ENCODE measurements around the gene USP24.

USP24 gene, protein sequence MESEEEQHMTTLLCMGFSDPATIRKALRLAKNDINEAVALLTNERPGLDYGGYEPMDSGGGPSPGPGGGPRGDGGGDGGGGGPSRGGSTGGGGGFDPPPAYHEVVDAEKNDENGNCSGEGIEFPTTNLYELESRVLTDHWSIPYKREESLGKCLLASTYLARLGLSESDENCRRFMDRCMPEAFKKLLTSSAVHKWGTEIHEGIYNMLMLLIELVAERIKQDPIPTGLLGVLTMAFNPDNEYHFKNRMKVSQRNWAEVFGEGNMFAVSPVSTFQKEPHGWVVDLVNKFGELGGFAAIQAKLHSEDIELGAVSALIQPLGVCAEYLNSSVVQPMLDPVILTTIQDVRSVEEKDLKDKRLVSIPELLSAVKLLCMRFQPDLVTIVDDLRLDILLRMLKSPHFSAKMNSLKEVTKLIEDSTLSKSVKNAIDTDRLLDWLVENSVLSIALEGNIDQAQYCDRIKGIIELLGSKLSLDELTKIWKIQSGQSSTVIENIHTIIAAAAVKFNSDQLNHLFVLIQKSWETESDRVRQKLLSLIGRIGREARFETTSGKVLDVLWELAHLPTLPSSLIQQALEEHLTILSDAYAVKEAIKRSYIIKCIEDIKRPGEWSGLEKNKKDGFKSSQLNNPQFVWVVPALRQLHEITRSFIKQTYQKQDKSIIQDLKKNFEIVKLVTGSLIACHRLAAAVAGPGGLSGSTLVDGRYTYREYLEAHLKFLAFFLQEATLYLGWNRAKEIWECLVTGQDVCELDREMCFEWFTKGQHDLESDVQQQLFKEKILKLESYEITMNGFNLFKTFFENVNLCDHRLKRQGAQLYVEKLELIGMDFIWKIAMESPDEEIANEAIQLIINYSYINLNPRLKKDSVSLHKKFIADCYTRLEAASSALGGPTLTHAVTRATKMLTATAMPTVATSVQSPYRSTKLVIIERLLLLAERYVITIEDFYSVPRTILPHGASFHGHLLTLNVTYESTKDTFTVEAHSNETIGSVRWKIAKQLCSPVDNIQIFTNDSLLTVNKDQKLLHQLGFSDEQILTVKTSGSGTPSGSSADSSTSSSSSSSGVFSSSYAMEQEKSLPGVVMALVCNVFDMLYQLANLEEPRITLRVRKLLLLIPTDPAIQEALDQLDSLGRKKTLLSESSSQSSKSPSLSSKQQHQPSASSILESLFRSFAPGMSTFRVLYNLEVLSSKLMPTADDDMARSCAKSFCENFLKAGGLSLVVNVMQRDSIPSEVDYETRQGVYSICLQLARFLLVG (N-terminal part only)

GRCh38 chr1:55215194-55216021 lies at the start of gene USP24:
TSS of gene USP24 (minus strand) at chr1:55215364. CDS start at chr1:55215113, 251 bp downstream.
- DNase-seq (ENCODE audit: low read depth, low spot score), result peak; percentile 64

DNA sequence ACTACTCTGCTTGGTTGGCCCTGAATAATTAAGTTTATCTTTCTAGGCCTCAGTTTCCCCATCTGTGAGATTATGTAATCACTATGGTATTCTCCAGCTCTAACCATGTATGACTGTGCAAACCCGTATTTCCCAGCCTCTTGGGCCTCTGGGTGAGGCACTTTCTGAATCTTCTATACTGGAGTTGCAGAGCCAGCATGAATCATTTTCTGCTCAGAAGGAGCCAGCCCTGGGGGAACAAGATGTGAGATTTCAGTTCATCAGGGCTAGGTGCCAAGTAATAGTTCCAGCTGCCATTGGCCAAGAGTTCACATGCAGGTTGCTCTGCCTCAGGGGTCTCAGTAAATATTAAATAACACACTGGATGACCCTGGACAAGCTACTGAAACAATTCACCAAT lies 47.7 kb upstream of the USP24 start:
- no peak for DNase-seq (ENCODE audit: low read depth, low spot score)

DNA sequence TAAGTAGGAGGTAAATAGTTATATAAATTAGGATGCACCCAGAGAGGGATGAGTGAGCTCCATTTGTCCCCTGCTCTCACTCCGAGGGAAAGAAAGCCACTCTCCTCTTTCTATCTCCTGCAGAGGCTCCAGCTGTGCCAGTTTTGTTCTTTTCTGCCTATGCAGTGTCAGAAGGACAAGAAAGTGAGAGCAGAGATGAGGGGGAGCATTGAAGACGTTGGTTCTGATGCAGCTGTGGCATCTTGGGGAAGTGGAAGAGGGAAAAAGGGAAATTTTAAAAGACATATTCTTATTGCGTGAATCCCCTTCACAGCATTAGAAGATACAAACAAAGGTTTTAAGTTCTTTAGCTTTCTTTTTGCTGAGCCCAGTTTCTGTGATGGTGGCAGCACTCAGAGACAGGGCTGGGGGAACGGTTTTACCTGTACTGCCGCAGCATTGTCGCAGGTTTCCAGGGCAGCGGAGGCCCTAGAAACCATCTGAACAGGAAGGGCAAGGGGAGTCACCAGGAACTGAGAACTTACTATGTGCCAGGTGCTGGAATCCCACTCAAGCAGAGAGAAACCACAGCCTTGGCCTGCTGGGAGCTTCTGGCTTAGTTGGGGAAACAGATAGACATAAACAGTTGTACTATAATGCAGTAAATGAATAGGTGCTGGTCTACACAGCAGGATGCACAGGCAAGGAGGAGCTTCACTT lies 44.9 kb upstream of the USP24 start:
- no peak for DNase-seq (ENCODE audit: low read depth, low spot score)

DNA sequence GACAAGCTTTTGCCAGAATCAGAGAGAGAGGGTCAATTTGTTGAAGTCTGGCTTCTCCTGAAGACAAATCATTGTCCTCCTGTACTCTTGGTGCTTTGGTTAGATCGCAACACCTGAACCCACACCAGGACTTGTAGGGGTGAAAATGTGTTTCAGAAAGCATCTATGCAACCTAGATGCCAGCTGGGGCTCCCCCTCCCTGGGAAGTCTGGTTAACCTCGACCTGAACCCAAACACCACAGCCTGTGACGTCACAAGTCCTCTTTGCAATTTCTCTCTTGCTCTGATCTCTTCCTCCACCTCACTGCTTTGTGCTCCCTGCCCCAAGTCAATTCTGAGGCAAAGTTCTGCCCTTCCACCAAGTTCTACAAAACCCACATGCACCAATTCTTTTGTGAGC lies 42.8 kb upstream of the USP24 start:
- no peak for DNase-seq (ENCODE audit: low read depth, low spot score)

DNA sequence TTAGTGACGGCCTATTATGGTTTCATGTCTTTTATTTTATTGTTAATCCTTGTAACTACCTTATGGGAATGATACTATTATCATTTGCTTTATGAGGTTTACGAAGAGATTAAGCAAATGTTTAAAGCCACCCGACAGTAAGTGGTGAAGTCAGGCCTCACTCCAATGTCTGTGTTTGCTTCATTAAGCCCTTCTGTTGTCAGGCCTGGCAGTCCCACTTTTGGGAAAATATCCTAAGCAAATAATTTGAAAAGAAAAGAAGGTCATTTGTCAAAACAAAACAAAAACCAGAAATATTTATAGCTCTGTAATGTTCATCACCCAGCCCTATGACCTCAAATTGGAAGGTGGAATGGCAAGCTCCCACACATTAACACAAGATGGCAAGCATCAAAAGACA lies 40.7 kb upstream of the USP24 start:
- no peak for DNase-seq (ENCODE audit: low read depth, low spot score)

- no peak for DNase-seq (ENCODE audit: low read depth, low spot score)
Observed at GRCh38 chr1:55252942-55253589, 37.9 kb upstream of the USP24 start.

GRCh38 chr1:55250399-55251075 lies 35.4 kb upstream of the USP24 start:
- DNase-seq (ENCODE audit: low read depth, low spot score), result no peak

DNA sequence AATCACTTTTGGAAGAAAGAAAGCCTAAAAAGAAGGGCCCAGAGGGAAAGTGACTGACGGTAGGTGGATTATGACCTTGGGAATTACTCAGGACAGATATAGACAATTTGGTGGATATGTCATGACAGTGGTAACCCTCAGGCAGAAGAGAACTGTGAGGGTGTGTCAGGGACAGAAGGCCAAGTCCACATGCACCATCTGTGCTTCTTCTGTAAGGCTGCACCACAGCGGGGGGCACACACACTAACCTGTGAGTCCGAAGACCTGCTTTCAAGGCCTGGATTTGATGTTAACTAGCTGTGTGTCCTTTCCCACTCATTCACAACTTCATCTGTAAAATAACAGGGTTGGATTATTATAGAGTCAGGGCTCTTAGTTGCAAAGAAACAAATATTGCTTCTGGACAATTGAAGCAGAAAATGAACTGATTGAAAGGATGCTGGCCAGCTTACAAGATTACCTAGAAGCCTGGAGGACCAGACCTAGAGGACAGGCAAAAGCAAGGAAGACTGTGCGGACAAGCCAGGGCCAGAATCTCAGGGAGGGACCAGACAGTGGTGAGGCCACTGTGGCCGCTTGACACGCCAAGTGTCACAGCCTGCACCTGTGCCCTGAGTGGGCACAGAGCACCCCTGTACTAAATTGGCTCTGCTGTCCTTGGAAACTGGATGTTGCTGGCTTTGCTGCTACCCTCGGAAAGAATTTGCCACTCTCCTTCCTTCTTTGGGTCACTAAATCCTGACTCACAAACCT lies 34.7 kb upstream of the USP24 start:
- no peak for DNase-seq (ENCODE audit: low read depth, low spot score)

DNA sequence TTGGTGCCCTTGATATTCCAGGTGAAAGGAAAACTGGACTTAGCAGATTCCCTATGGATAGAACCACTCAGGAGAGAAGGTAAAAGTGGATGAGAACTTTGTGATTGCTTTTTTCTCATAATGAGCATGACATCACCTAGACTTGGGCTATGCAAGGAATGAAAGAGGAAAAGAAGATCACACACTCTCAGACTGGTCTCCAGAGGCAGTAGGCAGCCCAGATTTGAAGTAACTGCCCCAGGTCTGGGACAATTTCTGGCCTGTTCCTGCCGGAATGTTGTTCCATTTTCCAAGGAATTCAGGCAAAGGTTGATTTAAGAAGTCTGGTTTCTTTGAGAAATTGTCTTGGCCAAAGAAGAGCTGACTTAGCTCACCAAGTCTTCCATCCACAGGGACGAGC lies 31.7 kb upstream of the USP24 start:
- DNase-seq (ENCODE audit: low read depth, low spot score), result no peak

GRCh38 chr1:55246331-55246730 lies 31.2 kb upstream of the USP24 start:
- no peak for DNase-seq (ENCODE audit: low read depth, low spot score)

DNA sequence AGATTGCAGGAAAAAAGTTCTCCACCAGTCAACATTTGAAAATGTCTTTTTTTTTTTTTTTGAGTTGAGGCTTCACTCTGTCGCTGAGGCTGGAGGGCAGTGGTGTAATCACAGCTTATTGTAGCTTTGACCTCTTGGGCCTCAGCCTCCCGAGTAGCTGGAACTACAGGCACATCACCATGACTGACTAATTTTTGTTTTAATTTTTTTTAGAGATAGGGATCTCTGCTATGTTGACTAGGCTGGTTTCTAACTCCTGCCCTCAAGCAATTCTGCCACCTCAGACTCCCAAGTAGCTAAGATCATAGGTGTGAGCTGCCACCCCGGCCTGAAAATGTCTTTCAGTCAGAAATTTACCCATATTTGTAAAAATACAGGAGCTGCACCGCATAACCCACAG lies 30.6 kb upstream of the USP24 start:
- no peak for DNase-seq (ENCODE audit: low read depth, low spot score)

DNA sequence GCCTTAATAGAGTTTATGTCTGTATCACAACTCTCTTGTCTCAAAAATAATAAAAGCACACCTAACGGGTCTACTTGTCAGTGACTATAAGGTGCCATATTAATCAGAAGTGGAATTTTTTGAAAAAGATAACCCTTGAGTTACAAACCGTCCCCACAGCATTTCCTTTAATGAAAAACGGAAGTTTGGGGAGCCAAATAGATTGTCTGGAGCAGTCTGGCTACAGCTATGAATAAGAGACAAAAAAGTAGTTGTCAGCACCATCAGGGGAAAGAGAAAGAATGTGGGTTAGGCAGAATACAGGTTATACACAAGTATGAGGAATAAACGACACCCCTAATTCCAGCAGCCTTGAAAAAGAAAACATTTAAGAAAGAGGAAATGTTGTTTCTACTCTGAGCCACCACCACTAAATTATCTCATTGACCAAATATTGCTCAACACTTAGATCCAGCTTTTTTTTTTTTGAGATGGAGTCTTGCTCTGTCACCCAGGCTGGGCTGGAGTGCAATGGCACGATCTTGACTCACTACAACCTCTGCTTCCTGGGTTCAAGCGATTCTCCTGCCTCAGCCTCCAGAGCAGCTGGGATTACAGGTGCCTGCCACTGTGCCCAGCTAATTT lies 29.4 kb upstream of the USP24 start:
- DNase-seq (ENCODE audit: low read depth, low spot score), result no peak

DNA sequence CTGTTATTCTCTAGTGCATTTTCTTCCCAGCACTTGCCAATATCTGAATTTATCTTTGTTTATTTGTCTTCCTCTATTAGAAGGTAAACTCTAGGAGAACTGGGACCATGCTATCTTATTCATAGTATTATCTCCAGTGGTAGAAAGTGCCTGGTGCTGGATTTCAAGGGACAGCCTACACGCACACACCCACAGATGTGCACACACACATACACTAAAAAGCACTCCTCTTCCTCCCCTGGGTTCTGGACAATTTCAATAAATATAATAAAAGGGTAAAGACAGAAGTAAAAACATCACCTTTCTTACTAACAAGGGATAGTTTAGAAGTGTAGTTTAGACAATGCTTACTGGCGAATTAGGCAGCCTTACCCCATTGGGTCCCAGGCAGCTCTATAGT lies 28.5 kb upstream of the USP24 start:
- no peak for DNase-seq (ENCODE audit: low read depth, low spot score)

DNA sequence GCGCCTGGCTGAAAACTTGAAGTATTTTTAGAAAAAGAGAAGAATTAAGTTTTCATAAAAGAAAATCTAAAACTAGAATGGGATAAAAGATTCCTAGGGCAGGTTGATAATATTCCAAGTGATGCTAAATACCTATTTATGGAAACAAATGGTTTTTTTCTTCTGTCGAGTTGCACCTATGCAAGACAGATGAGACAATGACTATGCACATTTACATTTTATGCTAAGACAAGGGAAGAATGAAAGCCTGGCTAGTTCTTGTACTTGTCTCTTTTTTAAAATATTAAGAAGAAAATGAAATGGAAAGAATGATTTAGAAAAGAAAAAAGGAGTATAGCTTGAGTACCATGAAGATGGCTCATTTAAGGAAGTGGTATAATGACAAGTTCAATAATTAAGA lies 24.4 kb upstream of the USP24 start:
- DNase-seq (ENCODE audit: low read depth, low spot score), result no peak

DNA sequence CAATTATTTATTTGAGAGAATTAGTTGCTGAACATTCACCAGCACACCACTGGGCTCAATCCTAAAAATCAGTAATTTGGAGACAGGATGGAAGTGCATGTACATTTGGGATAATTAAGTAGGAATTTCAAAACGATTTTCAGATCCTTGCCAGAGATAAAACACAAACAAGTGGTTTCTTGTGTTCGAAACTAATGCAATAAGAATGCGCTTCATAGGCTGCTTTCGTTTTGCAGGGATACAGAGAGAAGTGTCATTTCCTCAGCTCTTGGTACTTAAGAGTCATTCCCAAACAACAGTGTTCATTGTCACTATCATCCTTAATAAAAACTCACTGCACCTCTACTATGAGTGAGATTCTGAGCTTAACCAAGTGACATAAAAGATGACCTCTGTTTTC lies 20.6 kb upstream of the USP24 start:
- no peak for DNase-seq (ENCODE audit: low read depth, low spot score)

- DNase-seq (ENCODE audit: low read depth, low spot score), result no peak
Observed at GRCh38 chr1:55234016-55234415, 18.9 kb upstream of the USP24 start.

DNA sequence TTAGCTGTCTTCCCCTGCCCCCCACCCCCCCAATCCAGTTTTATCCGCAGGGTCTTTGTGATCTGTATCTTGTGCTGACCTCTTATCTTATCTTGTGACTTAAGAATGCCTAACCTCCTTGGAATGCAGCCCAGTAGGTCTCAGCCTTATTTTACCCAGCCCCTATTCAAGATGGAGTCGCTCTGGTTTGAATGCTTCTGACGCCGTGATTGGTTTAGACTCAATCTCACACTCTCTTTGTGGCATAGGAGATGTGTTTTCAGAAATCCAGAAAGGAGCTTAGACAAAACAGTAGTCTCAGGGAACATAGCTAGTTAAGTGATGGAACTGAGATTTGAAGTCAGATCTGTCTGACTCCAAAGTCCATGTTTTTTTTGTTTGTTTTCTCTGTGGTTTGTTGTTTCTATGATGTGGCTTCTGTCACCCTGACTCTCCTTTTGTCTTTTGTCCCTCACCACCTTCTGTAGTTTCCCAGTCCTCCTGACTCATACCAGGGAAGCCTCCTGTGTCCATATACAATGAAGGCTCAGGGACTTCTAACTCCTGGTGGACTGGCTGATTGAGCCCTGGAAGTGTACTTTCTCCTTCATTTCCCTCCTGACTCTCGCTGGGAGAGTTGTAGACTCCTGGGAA lies 18.1 kb upstream of the USP24 start:
- no peak for DNase-seq (ENCODE audit: low read depth, low spot score)

Data from activated CD4-positive, CD25-positive, alpha-beta regulatory T cell treated with anti-CD3 and anti-CD28 coated beads, Interleukin-2, amount 50 U/mL, for 16 hours (primary cell).